NCI-H146 treated with DMSO at 0.1 percent for 48 hours (cell line): ENCODE results near the gene FBXO3.
"Not testable (repeated sequence)": the region's sequence is repeated elsewhere in the genome, so short reads cannot be mapped to it uniquely, and the experiment has no call there.

Experiments used
- DNase-seq: peaks from one replicate; lab custom pipeline; 2025; ENCODE audit not compliant: unreplicated experiment; lab: John Stamatoyannopoulos, UW

The FBXO3 gene, protein sequence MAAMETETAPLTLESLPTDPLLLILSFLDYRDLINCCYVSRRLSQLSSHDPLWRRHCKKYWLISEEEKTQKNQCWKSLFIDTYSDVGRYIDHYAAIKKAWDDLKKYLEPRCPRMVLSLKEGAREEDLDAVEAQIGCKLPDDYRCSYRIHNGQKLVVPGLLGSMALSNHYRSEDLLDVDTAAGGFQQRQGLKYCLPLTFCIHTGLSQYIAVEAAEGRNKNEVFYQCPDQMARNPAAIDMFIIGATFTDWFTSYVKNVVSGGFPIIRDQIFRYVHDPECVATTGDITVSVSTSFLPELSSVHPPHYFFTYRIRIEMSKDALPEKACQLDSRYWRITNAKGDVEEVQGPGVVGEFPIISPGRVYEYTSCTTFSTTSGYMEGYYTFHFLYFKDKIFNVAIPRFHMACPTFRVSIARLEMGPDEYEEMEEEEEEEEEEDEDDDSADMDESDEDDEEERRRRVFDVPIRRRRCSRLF

DNA sequence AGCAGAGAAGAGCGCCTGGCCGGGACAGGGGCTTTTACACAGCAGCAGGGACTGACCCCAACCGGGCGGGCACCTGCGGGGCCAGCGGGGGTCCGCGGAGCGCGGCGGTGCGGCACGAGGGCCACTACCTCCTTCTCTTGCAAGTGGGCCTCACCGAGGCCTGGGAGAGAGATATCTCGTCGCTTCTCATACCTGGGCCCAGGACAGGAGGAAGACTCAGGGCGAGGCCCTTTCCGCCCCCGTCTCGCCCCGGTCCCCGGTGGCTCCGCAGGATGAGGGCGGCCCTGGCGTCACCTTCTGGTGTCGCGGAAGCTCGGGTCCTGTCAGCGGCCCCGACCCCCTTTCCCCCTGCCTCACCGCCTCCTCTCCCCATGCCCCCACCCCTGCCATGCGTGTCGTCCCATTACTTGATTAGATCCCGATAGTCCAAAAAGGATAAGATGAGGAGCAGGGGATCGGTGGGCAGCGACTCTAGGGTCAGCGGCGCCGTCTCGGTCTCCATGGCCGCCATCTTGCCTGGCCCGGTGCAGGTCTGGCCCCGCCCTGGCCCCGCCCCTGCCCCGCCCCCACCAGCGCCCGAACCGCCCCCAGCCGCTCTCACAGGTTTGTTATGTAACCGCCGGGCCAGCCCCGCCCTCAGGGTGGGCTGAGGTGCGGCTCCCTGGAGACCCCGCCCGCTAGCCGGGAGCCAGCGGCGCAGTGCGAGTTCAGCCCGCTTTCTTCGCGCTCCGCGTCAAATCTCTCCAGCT, at the start of gene FBXO3:
FBXO3 (minus strand) TSS at position 534 of the 749 bp plus-strand sequence; CDS start at position 511, 23 bp downstream.
- DNase-seq, result peak; percentile 72

DNA sequence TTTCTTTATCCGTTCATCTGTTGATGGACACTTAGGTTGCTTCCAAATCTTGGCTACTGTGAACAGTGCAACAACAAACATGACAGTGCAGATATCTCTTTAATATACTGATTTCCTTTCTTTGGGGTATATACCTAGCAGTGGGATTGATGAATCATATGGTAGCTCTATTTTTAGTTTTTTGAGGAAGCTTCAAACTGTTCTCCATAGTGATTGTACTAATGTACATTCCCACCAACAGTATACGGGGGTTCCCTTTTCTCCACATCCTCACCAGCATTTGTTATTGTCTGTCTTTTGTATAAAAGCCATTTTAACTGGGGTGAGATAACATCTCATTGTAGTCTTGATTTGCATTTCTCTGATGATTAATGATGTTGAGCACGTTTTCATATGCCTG, 48.7 kb upstream of the FBXO3 start:
- not testable (repeated sequence) for DNase-seq

DNA sequence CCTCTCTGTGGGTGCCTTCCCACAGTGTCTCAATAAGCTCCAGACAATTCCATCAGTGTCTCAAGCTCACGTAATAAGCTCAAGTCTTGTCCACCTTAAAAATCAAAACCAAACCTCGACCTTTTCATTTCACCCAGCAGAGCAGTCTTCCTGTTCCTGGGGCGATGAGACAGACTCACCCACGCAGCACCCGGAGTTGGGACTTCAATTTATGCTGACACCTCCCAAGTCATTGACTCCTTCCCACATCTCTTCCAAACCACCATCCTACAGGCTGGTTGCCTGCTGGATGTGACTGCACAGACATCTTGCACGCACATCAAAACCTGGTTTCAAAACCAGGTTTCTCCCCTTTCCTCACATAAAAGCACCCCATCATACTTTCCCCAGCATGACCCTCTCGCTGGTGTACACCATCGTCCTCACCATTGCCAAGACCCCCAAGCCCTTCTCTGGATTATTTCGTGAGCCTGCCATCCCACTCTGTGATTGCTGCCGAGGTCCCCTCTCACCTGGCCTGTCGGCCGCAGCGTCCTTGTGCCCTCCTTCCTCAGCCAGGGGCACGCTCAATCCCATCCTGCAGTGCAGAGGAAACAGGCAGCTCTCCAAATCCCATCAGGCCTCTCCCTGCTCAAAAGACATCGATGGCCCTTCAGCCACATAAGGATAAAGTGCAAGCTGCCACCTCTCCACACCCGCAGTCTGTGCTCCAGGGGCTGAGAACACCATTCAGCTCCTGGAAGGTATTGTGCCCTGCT, 45.1 kb upstream of the FBXO3 start:
- no peak for DNase-seq

DNA sequence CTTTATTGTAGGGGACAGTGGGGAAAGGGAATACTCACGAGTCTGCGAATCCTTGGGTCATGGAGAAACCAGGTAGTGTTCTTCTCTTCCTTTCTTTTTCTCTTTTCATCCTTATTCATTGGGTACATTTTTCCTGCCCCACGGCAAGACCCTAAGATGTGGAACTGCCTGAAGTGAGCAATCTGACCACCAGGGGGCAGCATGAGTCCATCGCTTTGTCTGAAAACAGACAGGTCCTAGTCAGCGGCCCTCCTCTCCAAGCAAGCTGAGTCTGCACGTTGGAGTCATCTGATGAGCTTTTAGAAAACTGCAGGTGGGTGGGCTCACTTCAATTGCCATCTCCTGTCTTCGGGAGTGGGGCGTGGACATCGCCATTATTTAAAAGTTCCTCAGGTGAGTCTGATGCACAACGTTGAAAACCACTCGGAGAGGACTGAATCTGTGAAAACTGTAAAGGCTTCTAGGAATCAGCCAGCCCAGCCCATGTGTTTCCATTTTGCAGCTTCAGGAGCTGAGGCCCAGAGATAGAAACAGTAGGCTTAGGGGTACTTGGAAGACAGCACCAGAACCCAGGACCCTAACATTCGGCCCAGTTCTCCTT, 34.0 kb upstream of the FBXO3 start:
- DNase-seq, result peak; percentile 52

DNA sequence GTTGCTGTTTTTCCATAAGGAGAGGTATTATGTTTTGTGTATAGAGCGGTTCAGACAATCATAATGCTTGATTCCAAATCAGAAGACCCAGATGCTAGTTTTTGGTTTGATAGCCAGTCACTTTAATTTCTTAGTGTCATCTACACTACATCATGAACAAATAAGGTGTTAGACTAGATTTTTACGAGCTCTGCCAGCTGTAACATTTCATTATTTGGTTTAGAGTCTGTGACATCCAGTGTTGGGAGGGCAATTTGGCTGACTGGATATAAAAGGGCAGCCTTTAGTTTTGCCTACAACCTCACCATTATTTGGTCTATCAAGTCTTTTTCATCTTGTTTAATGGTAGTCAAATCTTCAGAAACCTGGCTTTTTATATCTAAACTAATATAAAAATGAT, 30.2 kb upstream of the FBXO3 start:
- no peak for DNase-seq

DNA sequence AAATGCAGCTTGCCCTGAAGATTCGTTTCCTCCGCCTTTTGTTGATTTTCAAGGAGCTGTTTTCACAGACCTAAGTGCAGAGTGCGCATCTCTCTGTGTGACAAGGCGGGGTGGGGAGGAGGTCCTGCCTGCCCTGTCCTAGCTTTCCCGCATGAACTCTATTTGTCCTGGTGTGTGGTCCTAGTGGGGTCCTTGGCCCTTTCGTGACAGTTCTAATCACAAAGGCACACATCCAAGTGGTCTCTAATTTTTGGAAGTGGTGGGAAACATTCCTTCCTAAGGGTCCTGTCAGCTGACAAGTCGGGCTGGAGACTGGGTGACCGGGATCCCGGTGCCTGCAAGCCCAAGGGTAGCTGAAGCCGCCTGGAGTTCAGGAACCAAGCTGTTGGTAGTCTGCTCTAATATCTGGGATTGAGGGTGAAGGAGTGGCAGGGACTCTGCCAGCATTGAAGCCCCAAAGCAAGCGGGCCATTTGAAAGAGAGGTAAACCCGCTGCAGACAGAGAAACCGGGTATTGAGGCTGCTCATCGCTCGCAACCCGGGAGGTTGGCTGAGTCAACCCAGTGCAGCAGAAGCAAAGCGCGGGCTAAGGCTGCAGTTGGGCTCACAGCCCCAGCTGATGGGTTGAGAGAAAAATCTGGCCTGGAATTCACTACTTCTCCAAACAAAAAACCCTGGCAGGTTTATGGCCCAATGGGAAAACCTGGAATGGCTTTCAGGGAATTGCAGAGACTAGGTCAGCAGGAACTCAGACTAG, 28.1 kb upstream of the FBXO3 start:
- peak; percentile 36 for DNase-seq

DNA sequence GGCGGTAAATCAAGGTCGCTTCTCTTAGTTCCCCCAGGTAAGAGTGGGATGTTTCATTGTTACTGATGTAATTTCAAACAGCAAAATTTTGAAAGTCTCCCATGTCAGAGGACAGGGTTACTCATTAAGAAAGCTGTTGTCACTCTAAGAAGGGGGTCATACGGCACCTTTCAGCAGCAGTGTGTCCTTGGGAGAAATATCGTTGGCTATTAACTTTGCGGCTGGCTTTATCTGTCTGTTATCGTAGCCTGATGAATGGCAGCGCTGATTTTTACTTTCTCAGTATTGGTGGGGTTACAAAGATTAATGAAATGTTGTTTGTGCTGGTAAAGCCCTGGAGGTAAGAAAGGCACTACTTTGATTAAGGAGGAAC, 27.5 kb upstream of the FBXO3 start:
- no peak for DNase-seq

DNA sequence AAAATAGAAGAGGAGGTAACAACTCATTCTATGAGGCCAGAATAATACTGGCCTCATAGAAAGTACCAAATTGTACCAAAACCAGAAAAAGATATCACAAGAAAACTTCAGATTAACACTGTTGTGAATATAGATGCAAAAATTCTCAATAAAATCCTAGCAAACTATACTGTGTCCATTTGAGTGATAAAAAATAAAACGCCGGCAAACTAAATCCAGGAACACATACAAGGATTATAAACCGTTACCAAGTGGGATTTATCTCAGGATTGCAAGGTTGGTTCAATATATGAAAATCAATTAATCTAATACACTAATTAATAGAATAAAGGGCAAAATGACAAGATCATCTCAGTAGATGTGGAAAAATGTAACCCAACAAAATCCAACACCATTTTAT, 23.6 kb upstream of the FBXO3 start:
- DNase-seq, result no peak

DNA sequence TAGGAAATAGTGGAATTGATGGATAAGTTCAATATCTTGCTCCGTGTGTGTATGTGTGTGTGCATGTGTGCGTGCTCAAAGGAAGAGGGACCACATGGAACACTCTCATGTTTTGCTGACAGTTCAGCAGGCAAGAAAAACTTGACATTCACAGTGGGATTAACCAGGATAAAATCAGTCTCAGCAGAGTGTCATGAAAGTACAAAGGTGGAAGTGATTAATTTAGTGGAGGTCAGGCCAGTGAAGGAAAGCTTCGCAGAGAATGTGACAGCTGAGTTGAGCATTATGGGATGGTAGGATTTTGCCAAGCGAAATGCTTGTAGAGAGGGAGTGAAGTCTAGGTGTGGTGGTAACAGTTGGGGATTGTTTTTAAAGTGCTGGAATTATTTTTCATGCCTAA, 15.7 kb upstream of the FBXO3 start:
- no peak for DNase-seq

DNA sequence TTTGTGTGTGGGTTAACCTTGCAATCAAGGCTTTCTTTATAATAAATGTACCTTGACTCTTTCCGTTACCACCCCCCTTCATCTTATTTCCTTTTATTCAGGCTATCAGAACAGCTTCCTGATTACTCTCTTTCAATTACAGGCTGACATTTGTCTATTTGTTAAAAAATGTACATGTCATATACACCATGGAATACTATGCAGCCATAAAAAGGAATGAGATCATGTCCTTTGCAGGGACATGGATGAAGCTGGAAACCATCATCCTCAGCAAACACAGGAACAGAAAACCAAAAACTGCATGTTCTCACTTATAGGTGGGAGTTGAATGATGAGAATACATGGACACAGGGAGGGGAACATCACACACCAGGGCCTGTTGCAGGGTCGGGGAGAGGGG, 13.8 kb upstream of the FBXO3 start:
- not testable (repeated sequence) for DNase-seq

DNA sequence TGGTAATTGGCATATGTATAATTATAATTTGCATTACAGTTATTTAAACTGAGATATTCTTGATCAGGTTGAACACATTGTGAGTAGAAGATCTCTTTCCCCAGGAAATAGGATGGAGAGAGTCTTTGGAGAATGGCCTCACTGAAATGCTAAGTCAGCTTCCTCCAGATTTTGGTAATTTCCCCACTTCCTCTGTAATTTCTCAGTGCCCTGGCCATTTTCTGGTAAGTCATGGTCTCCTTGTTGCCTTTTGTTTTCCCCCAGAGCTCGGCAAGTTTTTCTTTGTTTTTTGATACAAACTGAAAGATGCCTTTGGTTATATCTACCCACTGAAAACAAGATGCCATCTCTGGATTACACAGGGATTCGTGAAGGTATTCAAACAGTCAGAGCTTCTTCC, 12.8 kb upstream of the FBXO3 start:
- no peak for DNase-seq

DNA sequence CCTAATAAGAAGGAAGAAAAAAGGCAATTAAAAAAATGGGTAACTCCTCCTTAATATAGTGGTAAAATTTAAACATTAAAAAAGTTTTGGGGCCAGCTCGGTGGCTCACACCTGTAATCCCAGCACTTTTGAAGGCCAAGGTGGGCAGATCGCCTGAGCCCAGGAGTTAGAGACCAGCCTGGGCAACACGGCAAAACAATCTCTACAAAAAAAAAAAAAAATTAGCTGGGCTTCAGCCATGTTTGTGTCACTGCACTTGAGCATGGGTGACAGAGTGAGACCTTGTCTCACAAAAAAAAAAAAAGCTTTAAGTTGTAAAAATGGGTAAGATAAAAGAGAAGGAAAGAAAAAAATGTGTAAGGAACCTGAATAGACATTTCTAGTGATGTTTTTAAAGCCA, 11.3 kb upstream of the FBXO3 start:
- no peak for DNase-seq

DNA sequence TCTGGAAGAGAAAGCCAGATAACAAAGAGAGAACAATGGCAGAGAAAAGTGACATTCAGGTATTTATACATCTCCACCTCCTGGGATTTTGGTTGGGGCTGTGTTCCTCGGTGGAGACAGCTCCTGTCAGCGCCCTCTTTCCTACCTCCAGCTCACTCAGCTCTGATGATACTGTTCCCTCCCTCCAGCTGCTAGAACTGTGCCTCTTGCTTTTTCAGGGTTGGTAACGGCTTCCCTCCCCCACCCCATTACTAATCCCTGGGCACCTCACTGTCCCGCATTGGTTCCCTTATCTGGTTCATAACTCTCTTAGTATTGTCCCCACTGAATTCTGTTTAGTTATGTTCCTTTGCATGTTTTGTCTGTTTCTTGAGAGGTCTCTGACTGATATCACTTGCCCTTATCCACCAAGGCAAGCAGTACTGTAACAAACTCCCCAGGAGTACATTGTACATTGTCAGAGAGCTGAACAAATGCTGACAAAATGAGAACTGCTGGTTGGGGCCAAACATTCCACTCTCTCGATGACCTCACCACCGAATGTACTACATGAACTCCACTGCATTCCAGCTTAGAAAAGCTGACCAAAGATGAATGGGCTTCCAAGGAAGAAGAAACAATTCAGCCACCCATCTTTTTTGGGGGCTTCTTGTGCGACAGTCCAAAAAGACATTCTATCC, 5.7 kb upstream of the FBXO3 start:
- no peak for DNase-seq

DNA sequence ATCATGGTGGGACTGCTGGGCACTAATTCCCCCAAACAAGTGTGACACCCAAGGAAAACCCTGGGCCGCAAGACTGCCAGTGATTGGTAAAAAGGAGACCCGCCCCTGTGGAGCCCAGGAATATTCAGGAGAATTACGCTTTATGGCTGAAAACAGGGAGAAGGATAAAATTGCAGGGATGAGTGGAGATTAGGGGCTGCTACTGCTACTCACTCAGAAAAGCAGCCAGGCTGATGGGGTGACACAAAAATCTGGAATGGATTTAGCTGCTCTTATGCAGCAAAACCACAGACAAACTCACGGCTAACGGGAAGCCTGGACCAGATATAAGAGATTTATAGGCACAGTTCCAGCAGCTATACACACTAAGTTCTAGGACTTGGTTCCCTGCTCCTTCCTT, 4.4 kb upstream of the FBXO3 start:
- no peak for DNase-seq

DNA sequence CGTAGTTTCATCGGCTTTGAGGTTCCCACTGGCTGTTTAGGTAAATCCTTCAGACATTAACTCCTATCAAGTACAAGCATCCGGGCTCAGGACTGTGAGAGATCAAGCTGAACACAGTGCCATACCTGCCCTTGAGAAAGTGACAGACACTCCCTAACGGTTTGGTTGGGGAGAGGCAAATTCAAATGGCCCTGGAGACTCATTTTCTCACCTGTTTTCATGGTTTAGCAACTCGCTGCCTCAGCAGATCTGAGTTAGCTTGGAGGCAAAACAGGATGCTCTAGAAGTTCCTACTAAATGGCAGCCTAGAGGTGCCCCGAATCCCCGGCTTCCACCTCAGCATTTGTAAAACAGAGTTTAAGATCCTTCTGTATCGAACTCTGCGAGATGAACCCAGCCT, 3.6 kb upstream of the FBXO3 start:
- DNase-seq, result no peak

DNA sequence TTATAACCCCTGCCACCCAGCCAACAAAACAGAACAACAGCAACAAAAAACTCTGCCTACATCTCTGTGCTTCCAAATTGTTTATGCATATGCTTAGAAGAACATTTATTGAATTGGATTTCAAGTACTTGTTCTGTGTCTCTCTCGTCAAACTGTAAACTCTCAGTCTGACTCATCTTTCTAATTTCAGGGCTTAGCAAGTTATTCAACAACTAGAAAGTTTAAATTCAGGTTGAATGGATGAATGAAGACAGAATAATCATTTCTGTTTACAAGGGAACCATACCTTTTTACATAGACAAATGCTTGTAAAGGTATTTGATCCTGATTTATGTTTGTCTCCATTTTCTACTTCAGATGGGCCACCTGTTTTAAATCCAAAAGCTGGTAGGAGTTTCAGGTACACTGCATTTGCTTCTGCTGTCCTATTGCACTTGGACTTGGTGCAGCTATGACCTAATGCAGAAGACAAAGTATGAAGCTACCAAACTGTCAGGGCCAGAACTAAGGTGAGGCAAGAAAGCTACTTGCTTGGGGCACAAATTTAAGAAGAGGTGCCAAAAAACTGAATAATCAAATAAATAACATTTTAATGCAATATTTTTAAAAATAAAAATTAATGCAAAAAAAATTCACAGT, 1.6 kb upstream of the FBXO3 start:
- DNase-seq, result no peak

DNA sequence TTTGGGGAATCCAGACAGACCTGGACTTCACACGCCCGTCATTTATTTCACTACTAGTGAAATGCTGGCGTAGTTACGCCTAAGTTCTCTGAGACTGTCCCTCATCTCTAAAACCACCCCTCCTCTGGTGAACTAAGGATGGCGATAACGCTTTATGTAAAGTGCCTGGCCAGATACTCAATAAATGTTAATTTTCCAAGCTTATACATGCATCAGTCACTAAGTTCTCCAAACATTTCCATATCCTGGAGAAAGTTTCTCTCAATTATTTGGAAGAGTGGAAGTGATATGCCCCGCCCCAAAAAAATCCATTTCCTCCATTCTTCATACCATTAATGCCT, 1.1 kb upstream of the FBXO3 start:
- DNase-seq, result no peak

DNA sequence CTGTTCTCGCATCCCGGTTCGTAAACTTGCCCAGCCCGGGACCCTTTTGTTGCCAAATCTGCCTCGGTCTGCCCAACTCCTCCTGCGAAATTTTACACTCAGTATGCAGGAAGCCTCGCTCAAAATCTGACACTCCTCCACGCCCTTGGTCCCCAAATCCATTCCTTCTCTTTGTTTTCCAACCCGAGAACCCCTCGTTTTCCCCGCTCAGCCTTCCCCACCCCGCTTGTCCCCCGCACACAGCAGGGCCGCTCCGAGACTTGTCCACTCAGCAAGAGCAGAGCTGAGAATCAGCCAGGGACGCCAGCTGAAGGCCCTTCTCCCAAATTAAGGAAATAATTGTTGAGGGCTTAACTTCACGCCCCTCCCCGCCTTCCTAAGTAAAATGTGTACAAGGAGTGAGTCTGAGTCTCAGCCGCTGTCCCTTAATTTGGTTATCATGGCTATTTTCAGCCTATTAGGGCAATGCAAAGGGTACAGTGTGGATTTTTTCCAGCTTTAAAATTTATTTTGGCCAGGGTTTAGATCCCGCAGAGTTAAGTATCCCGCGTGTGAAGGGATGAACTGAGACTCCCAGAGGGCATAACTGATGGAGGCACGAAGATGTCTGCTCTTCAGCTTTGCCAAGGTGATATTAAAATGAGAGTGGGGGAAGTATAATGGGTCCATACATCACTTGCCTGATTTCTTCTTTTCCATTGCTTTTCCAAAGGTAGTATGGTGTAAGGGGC, 581 bp upstream of the FBXO3 start:
- DNase-seq, result no peak

DNA sequence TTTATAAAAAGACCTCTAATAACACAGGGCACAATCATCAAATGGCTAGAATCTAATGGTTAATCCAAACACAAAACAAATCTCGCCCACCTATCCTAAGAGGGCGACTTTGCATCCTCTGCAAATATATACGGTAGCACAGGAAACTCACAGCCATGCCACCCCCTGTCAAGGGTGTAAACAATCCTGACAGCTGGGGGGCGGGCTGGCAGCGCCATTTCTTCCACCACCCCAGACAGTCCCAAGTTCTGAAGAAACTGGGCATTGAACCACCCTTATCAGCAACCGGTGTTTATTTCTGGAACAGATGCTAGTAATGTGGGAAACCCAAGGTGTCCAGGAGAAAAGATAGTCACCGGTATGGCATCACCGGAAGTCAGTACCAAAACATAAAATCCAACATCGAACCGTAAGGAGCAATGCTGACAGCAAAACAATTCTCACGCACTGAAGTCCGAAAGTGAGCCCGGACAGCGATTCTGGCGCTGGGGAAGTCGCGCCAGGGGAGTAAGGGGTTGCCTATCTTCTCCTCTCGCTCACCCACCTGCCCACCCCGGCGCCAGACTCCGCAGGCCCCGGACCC, 825 bp downstream of the FBXO3 start:
- no peak for DNase-seq
